ENCODE results near the gene EIF4E1B.

GRCh38 chr5:176581361-176581760 is 49.1 kb upstream of the EIF4E1B start:
- TF ChIP-seq SMC3 (conservative IDR thresholded peaks at IDR 0.05; ENCODE audit: poor library complexity) (no peak), CTCF (IDR thresholded peaks at IDR 0.05; ENCODE audit: poor library complexity, severe bottlenecking) (no peak), RAD21 (conservative IDR thresholded peaks at IDR 0.05) (no peak), TAF1 (IDR thresholded peaks at IDR 0.05; ENCODE audit: low read depth) (no peak), POLR2AphosphoS5 (IDR thresholded peaks at IDR 0.05) (no peak), REST (IDR thresholded peaks at IDR 0.05; ENCODE audit: borderline replicate concordance) (no peak)

Measured in neural cell (in vitro differentiated cells).